Testis (tissue), 2 donors: ENCODE results near the gene NGB.

Experiments used
- CTCF ChIP-seq, 3 experiments: fragments of 450-650 bp in 2 of 3; fragments of 200-600 bp in 1 of 3; sonication (generic) in 1 of 3; IDR thresholded peaks; one replicate each; pipeline ENCODE4 v1.5.1; 2016 to 2019; ENCODE audit warnings: antibody characterized with exemption in 3 of 3, mild to moderate bottlenecking in 2 of 3, moderate library complexity in 1 of 3
- POLR2A ChIP-seq: fragments of 450-650 bp; IDR thresholded peaks from one replicate; pipeline ENCODE4 v1.6.1; 2017; ENCODE audit warnings: antibody characterized with exemption, mild to moderate bottlenecking, moderate library complexity

DNA sequence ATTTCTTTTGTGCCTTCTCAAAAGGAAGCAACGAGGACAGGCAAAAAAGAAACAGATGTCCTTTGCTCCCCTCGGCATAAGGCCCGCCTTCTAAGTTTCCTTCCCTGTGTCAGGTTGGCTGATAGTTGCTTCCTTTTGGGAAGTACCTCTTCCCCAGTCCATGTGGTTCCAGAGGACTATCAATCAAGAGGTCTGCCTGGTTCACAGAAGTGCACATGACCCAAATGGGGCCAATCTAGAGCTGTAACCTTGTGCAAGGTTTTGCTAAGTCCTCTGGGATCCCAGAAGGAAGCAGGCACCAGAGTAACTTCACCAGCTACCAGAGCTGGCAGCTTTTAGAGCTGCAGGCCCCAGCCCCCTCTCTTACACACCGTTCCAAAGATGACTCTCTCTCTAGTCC, 46.8 kb downstream of the NGB start:
- TF ChIP-seq CTCF (IDR thresholded peaks at IDR 0.05) = no peak
- no peak for TF ChIP-seq POLR2A
